GM20431 (cell line): ENCODE data around the gene SELENOV.

Source experiments
- in situ Hi-C: fragments of 300-500 bp; cut with MseI, MboI; formaldehyde crosslinking; loops from one replicate; pipeline ENCODE4 v1.15.0; 2020; ENCODE audit warnings: low sequenced_read_pairs; ENCODE audit not compliant: unreplicated experiment

SELENOV gene

GRCh38 chr19:39553082-39553652, 38.2 kb downstream of the SELENOV start:
- in situ Hi-C loops: loop anchor here (5.0 to 25.0 kb wide), 2 partner anchors 119 to 209 kb away; no protein-coding TSS in a partner anchor

GRCh38 chr19:39554701-39555311, 39.9 kb downstream of the SELENOV start:
- in situ Hi-C loops: loop anchor here (5.0 to 25.0 kb wide), 2 partner anchors 117 to 207 kb away; no protein-coding TSS in a partner anchor

GRCh38 chr19:39555883-39556282, 40.9 kb downstream of the SELENOV start:
- in situ Hi-C loops: loop anchor here (25.0 kb wide), 1 partner anchor 206 kb away; no protein-coding TSS in a partner anchor

GRCh38 chr19:39557811-39558623, 43.1 kb downstream of the SELENOV start:
- in situ Hi-C loops: loop anchor here (25.0 kb wide), 1 partner anchor 204 kb away; no protein-coding TSS in a partner anchor

GRCh38 chr19:39558624-39559117, 43.7 kb downstream of the SELENOV start:
- in situ Hi-C loops: loop anchor here (25.0 kb wide), 1 partner anchor 204 kb away; no protein-coding TSS in a partner anchor

GRCh38 chr19:39563408-39563807, 48.5 kb downstream of the SELENOV start:
- in situ Hi-C loops: loop anchor here (25.0 kb wide), 1 partner anchor 199 kb away; no protein-coding TSS in a partner anchor

GRCh38 chr19:39566064-39566463, 51.1 kb downstream of the SELENOV start:
- in situ Hi-C loops: loop anchor here (25.0 kb wide), 1 partner anchor 196 kb away; no protein-coding TSS in a partner anchor

- in situ Hi-C loops: loop anchor here (25.0 kb wide), 1 partner anchor 194 kb away; no protein-coding TSS in a partner anchor
Observed at GRCh38 chr19:39568604-39569003, 53.7 kb downstream of the SELENOV start.
